MM.1S (cell line): ENCODE measurements around the gene PARP1.

Experiments
- DNase-seq: peaks from one replicate; pipeline ENCODE4 v3.0.0-alpha.2; 2015
- H2AFZ ChIP-seq: fragments of 300-600 bp; sonication (generic); 2 replicates; pipeline ENCODE4 v1.6.0; 2016; ENCODE audit warnings: antibody characterized with exemption, low read length
- H3F3A ChIP-seq: fragments of 300-600 bp; sonication (generic); 2 replicates; pipeline ENCODE4 v1.6.1; 2016; ENCODE audit warnings: mild to moderate bottlenecking, antibody characterized with exemption, low read length, moderate library complexity, mixed read lengths; ENCODE audit not compliant: insufficient read depth
- H3K27ac ChIP-seq: fragments of 300-600 bp; sonication (generic); 2 replicates; pipeline ENCODE4 v1.5.1; 2016; ENCODE audit warnings: mild to moderate bottlenecking, low read length
- H3K27me3 ChIP-seq: fragments of 300-600 bp; sonication (generic); replicated peaks from 2 replicates; pipeline ENCODE4 v1.6.0; 2016; ENCODE audit warnings: low read length; ENCODE audit not compliant: insufficient read depth
- H3K36me3 ChIP-seq: fragments of 300-600 bp; sonication (generic); replicated peaks from 2 replicates; pipeline ENCODE4 v1.6.1; 2016; ENCODE audit warnings: mild to moderate bottlenecking, low read length, mixed read lengths; ENCODE audit not compliant: insufficient read depth
- H3K4me1 ChIP-seq: fragments of 300-600 bp; sonication (generic); 2 replicates; pipeline ENCODE4 v1.6.1; 2016; ENCODE audit warnings: low read length, mixed read lengths
- H3K4me2 ChIP-seq: fragments of 300-600 bp; sonication (generic); 2 replicates; pipeline ENCODE4 v1.6.0; 2016; ENCODE audit warnings: low read depth, low read length
- H3K4me3 ChIP-seq: fragments of 300-600 bp; sonication (generic); 2 replicates; pipeline ENCODE4 v1.5.1; 2016; ENCODE audit warnings: low read length, mixed read lengths
- H3K79me2 ChIP-seq: fragments of 300-600 bp; sonication (generic); 2 replicates; pipeline ENCODE4 v1.6.1; 2016; ENCODE audit warnings: mixed run types, low read length, mixed read lengths
- H3K9ac ChIP-seq: fragments of 300-600 bp; sonication (generic); 2 replicates; pipeline ENCODE4 v1.6.1; 2016; ENCODE audit warnings: low read length, mixed read lengths
- H3K9me2 ChIP-seq: fragments of 300-600 bp; sonication (generic); replicated peaks from 2 replicates; pipeline ENCODE4 v1.6.1; 2016; ENCODE audit warnings: mild to moderate bottlenecking, low read length, mixed read lengths; ENCODE audit not compliant: insufficient read depth
- H3K9me3 ChIP-seq: fragments of 300-600 bp; sonication (generic); replicated peaks from 2 replicates; pipeline ENCODE4 v1.6.1; 2016; ENCODE audit warnings: mild to moderate bottlenecking, low read length, mixed read lengths; ENCODE audit not compliant: insufficient read depth
- H4K20me1 ChIP-seq: fragments of 300-600 bp; sonication (generic); 2 replicates; pipeline ENCODE4 v1.6.1; 2016; ENCODE audit warnings: mild to moderate bottlenecking, low read length, moderate library complexity, mixed read lengths; ENCODE audit not compliant: insufficient read depth
- EZH2 ChIP-seq: fragments of 300-600 bp; sonication (generic); optimal IDR thresholded peaks from 2 replicates; pipeline ENCODE3; 2017; ENCODE audit warnings: low read depth, mild to moderate bottlenecking, antibody characterized with exemption, low read length, mixed read lengths
- EZH2phosphoT487 ChIP-seq: fragments of 300-600 bp; sonication (generic); IDR thresholded peaks from 2 replicates; pipeline ENCODE4 v1.6.1; 2018; ENCODE audit warnings: antibody characterized with exemption, low read length
- TF ChIP-seq, protein P1 (sequence below): fragments of 300-600 bp; sonication (generic); IDR thresholded peaks from 2 replicates; pipeline ENCODE4 v1.5.1; 2016; ENCODE audit warnings: antibody characterized with exemption, low read length, mixed read lengths

Gene PARP1

DNA sequence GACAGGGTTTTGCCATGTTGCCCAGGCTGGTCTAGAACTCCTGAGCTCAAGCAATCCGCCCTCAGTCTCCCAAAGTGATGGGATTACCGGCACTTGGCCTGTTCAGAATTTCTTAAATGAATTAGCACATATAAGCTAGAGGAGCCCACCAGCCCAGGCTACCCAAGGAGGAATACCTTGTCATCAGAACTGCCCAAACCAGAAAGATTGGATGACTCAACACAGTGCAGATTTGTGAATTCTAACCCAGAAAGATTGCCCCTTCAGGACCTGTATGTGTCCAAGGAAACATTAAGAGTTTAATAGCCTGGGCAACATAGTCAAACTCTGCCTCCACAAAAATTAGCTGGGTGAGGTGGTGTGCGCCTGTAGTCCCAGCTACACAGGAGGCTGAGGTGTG, 84.9 kb downstream of the PARP1 start:
- no peaks in the 10 kb centered on the region for H3F3A ChIP-seq
- H3K27ac ChIP-seq = no peak overlapping the region
- H3K9ac ChIP-seq = no peak overlapping the region
- H3K36me3 ChIP-seq = no peaks in the 10 kb centered on the region
- no peaks in the 10 kb centered on the region for H3K27me3 ChIP-seq
- TF ChIP-seq EZH2phosphoT487 (no peak), EZH2 (no peak)
- TF ChIP-seq, protein P1, sequence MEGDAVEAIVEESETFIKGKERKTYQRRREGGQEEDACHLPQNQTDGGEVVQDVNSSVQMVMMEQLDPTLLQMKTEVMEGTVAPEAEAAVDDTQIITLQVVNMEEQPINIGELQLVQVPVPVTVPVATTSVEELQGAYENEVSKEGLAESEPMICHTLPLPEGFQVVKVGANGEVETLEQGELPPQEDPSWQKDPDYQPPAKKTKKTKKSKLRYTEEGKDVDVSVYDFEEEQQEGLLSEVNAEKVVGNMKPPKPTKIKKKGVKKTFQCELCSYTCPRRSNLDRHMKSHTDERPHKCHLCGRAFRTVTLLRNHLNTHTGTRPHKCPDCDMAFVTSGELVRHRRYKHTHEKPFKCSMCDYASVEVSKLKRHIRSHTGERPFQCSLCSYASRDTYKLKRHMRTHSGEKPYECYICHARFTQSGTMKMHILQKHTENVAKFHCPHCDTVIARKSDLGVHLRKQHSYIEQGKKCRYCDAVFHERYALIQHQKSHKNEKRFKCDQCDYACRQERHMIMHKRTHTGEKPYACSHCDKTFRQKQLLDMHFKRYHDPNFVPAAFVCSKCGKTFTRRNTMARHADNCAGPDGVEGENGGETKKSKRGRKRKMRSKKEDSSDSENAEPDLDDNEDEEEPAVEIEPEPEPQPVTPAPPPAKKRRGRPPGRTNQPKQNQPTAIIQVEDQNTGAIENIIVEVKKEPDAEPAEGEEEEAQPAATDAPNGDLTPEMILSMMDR = no peak
- H2AFZ ChIP-seq = no peak overlapping the region
- H3K4me2 ChIP-seq = no peak overlapping the region
- no peaks in the 10 kb centered on the region for H4K20me1 ChIP-seq
- no peak overlapping the region for H3K4me3 ChIP-seq
- no peaks in the 10 kb centered on the region for H3K9me2 ChIP-seq
- no peaks in the 10 kb centered on the region for H3K79me2 ChIP-seq
- no peaks in the 10 kb centered on the region for H3K4me1 ChIP-seq
- H3K9me3 ChIP-seq = no peaks in the 10 kb centered on the region
- no peak for DNase-seq

- no peak overlapping the region for H3K9ac ChIP-seq
- no peaks in the 10 kb centered on the region for H3K36me3 ChIP-seq
- H4K20me1 ChIP-seq = no peaks in the 10 kb centered on the region
- H2AFZ ChIP-seq = no peak overlapping the region
- no peaks in the 10 kb centered on the region for H3K27me3 ChIP-seq
- no peaks in the 10 kb centered on the region for H3K9me2 ChIP-seq
- H3K4me1 ChIP-seq = no peaks in the 10 kb centered on the region
- no peak overlapping the region for H3K4me3 ChIP-seq
- DNase-seq = no peak
- no peak overlapping the region for H3K27ac ChIP-seq
- no peak overlapping the region for H3K4me2 ChIP-seq
- H3F3A ChIP-seq = no peaks in the 10 kb centered on the region
- no peaks in the 10 kb centered on the region for H3K9me3 ChIP-seq
- H3K79me2 ChIP-seq = no peaks in the 10 kb centered on the region
- TF ChIP-seq, protein P1 = no peak
- TF ChIP-seq EZH2phosphoT487 (no peak), EZH2 (no peak)
Observed at GRCh38 chr1:226320930-226321329, 87.0 kb downstream of the PARP1 start.

DNA sequence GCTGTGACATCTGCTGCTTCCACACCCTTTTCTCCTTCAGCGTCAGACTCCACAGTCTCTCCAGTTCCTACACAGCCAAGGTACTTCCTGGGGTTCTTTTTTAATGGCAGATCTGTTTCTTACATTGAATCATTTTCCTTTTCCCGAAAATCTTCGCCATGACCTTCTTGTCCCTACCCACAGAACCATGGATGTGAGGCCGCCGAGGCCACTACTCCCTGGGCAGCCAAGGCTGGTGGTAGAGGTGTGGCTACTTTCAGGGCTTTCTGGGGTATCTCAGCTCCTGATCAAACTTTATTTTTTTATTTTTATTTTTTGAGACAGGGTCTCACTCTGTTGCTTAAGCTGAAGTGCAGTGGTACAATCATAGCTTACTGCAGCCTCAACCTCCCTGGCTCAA, 89.4 kb downstream of the PARP1 start:
- Histone ChIP-seq H3K79me2 (no peaks in the 10 kb centered on the region), H3K9ac (no peak overlapping the region), H3K4me3 (no peak overlapping the region), H3K4me1 (no peaks in the 10 kb centered on the region), H3K27ac (no peak overlapping the region), H4K20me1 (no peaks in the 10 kb centered on the region), H3F3A (no peaks in the 10 kb centered on the region), H3K27me3 (no peaks in the 10 kb centered on the region), H2AFZ (no peak overlapping the region), H3K9me2 (no peaks in the 10 kb centered on the region), H3K9me3 (no peaks in the 10 kb centered on the region), H3K4me2 (no peak overlapping the region), H3K36me3 (no peaks in the 10 kb centered on the region)
- TF ChIP-seq EZH2 = no peak
- TF ChIP-seq, protein P1 = no peak
- TF ChIP-seq EZH2phosphoT487 = no peak
- no peak for DNase-seq

GRCh38 chr1:226314055-226314454, 93.8 kb downstream of the PARP1 start:
- H3K9me2 ChIP-seq = no peaks in the 10 kb centered on the region
- H3K36me3 ChIP-seq = no peaks in the 10 kb centered on the region
- no peak overlapping the region for H3K27ac ChIP-seq
- H3K27me3 ChIP-seq = no peaks in the 10 kb centered on the region
- H3F3A ChIP-seq = no peaks in the 10 kb centered on the region
- no peak overlapping the region for H2AFZ ChIP-seq
- H3K4me3 ChIP-seq = no peak overlapping the region
- H4K20me1 ChIP-seq = no peaks in the 10 kb centered on the region
- no peak overlapping the region for H3K9ac ChIP-seq
- H3K79me2 ChIP-seq = no peaks in the 10 kb centered on the region
- no peaks in the 10 kb centered on the region for H3K9me3 ChIP-seq
- no peak overlapping the region for H3K4me2 ChIP-seq
- H3K4me1 ChIP-seq = peaks cover 5% of the 10 kb centered on the region
- TF ChIP-seq, protein P1 = no peak
- TF ChIP-seq EZH2 (no peak), EZH2phosphoT487 (no peak)
- no peak for DNase-seq
